Caco-2 (cell line): ENCODE data around the gene CUL7. TPM values are rescaled to one million over a fixed set of nuclear protein-coding genes. Genes with fewer than 3 reads are reported as not detected.

ENCODE experiments used
- BruUV-seq: library from RNA; stranded (reverse); fragments of 400-500 nt; replicated peaks from 2 replicates; lab custom pipeline; 2021; lab: Mats Ljungman, UMichigan
- CTCF ChIA-PET: fragments of 300-600 bp; sonication (Branson Sonifier 250); formaldehyde crosslinking; loops from one replicate; lab custom pipeline; 2022; ENCODE audit warnings: antibody characterized with exemption; lab: Charles Lee
- POLR2A ChIA-PET: fragments of 300-600 bp; sonication (Branson Sonifier 250); formaldehyde crosslinking; loops from one replicate; lab custom pipeline; 2022; ENCODE audit warnings: antibody characterized with exemption; lab: Charles Lee
- DNase-seq, 2 experiments: peaks; one replicate each; pipeline versions ENCODE4 v3.0.0 to v3.0.0-alpha.2; 2020 to 2022
- H3K27me3 ChIP-seq: replicated peaks from 2 replicates; pipeline ENCODE4 v1.6.0; 2011; ENCODE audit warnings: low read length; ENCODE audit not compliant: control insufficient read depth, insufficient read depth
- H3K36me3 ChIP-seq: 2 replicates; pipeline ENCODE4 v1.5.1; 2011; ENCODE audit warnings: low read length; ENCODE audit not compliant: control insufficient read depth, insufficient read depth
- H3K4me1 ChIP-seq: fragments of 250-450 bp; sonication (Bioruptor Pico); 2 replicates; pipeline ENCODE4 v1.5.1; 2020; ENCODE audit warnings: mild to moderate bottlenecking
- H3K4me3 ChIP-seq: 2 replicates; pipeline ENCODE4 v1.5.1; 2011; ENCODE audit warnings: low read depth, mild to moderate bottlenecking, control low read depth, low read length
- H3K9me3 ChIP-seq: fragments of 250-450 bp; sonication (Bioruptor Pico); 2 replicates; pipeline ENCODE4 v1.5.1; 2020; ENCODE audit warnings: mild to moderate bottlenecking, moderate library complexity
- H3K27ac Mint-ChIP-seq: one replicate; pipeline ENCODE4 v1.8.0; 2022; ENCODE audit warnings: mixed read lengths; ENCODE audit not compliant: unreplicated experiment
- H3K27me3 Mint-ChIP-seq: one replicate; pipeline ENCODE4 v1.8.0; 2022; ENCODE audit warnings: mixed read lengths; ENCODE audit not compliant: insufficient read depth, unreplicated experiment
- H3K36me3 Mint-ChIP-seq: one replicate; pipeline ENCODE4 v1.8.0; 2022; ENCODE audit warnings: mild to moderate bottlenecking, mixed read lengths; ENCODE audit not compliant: insufficient read depth, unreplicated experiment
- H3K4me1 Mint-ChIP-seq: one replicate; pipeline ENCODE4 v1.8.0; 2022; ENCODE audit warnings: low read depth, mixed read lengths; ENCODE audit not compliant: unreplicated experiment
- H3K4me3 Mint-ChIP-seq: one replicate; pipeline ENCODE4 v1.8.0; 2022; ENCODE audit warnings: mild to moderate bottlenecking, moderate library complexity, mixed read lengths; ENCODE audit not compliant: unreplicated experiment
- H3K9me3 Mint-ChIP-seq: one replicate; pipeline ENCODE4 v1.8.0; 2022; ENCODE audit warnings: mixed read lengths; ENCODE audit not compliant: unreplicated experiment
- intact Hi-C: fragments of 100-400 bp; cut with micrococcal nuclease; formaldehyde crosslinking; loops from one replicate; pipeline ENCODE4 v1.10.0; 2022; ENCODE audit not compliant: unreplicated experiment
- total RNA-seq: library from RNA; stranded (reverse); gene quantifications from 2 replicates; pipeline ENCODE4 v1.2.3, GENCODE V29; 2022
- TF ChIP-seq, protein P1 (sequence below), 2 experiments: fragments of 200-600 bp in 1 of 2; IDR thresholded peaks; 1 replicate in 1 of 2; 2 replicates in 1 of 2; pipeline versions ENCODE4 v1.5.1 to v1.8.0; 2011 to 2022; ENCODE audit warnings: antibody characterized with exemption in 1 of 2, control low read depth in 1 of 2, inconsistent platforms in 1 of 2, low read depth in 1 of 2, low read length in 1 of 2, mild to moderate bottlenecking in 1 of 2, moderate library complexity in 1 of 2; ENCODE audit not compliant: insufficient read depth in 1 of 2, severe bottlenecking in 1 of 2, unreplicated experiment in 1 of 2

The CUL7 gene
- total RNA-seq, 1 experiment from 2014 or later = 26.7 TPM

DNA sequence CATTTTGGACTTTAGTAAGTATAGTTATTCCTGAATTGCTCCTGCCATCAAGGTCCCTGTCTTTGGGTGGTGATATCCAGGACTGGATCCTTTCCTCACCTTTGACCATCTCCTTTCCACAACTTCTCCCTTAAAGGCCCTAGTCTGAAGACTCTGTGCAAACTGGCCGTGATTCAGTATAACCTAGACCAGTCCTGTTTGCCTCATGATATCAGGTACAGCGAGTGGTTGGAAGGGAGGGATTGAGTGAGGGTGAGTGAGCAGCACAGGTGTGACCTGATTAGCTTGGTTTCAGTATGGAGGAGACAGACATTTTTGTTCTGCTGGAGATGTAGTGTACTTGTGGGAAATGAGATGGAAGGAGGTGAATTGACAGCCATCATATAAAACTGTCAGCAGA lies 34.5 kb downstream of the CUL7 start:
- Histone ChIP-seq H3K36me3 (no peaks in the 10 kb centered on the region), H3K9me3 (no peaks in the 10 kb centered on the region), H3K4me1 (peaks cover 10% of the 10 kb centered on the region), H3K4me3 (no peak overlapping the region), H3K27me3 (no peaks in the 10 kb centered on the region)
- Mint-ChIP-seq H3K4me1 (peaks cover 8% of the 10 kb centered on the region), H3K27me3 (no peaks in the 10 kb centered on the region), H3K4me3 (no peak overlapping the region), H3K36me3 (peaks cover 39% of the 10 kb centered on the region), H3K9me3 (no peaks in the 10 kb centered on the region), H3K27ac (no peak overlapping the region)
- BruUV-seq = no TSS peak
- TF ChIP-seq, protein P1, sequence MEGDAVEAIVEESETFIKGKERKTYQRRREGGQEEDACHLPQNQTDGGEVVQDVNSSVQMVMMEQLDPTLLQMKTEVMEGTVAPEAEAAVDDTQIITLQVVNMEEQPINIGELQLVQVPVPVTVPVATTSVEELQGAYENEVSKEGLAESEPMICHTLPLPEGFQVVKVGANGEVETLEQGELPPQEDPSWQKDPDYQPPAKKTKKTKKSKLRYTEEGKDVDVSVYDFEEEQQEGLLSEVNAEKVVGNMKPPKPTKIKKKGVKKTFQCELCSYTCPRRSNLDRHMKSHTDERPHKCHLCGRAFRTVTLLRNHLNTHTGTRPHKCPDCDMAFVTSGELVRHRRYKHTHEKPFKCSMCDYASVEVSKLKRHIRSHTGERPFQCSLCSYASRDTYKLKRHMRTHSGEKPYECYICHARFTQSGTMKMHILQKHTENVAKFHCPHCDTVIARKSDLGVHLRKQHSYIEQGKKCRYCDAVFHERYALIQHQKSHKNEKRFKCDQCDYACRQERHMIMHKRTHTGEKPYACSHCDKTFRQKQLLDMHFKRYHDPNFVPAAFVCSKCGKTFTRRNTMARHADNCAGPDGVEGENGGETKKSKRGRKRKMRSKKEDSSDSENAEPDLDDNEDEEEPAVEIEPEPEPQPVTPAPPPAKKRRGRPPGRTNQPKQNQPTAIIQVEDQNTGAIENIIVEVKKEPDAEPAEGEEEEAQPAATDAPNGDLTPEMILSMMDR (IDR thresholded peaks at IDR 0.05; ENCODE audit: insufficient read depth in 1 of 2, low read depth in 1 of 2, low read length in 1 of 2, severe bottlenecking in 1 of 2, unreplicated experiment in 1 of 2) = no peak
- intact Hi-C loops = no loop called here
- ChIA-PET CTCF (no interaction called here), POLR2A (interaction anchor here (0.6 kb wide), 1 partner anchor 161 kb away, joined by 5 read pairs; no protein-coding TSS in a partner anchor)
- DNase-seq = no peak

DNA sequence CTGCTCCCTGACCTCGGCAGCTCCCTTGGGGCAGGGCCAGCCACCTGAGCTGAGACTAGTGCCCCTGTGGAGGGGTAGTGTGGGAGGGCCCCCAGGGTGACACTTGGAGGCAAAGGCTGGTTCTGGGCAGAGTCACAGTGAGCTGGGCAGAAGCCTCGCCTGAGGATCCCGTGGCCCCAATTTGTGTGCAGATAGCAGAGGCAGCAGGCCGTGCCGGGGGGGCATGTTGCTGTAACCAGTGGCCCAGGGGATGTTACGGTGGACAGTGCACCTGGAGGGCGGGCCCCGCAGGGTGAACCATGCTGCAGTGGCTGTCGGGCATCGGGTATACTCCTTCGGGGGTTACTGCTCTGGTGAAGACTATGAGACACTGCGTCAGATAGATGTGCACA lies 36.7 kb downstream of the CUL7 start:
- ChIA-PET CTCF (interaction anchor here (0.5 kb wide), 1 partner anchor 28 kb away, joined by 3 read pairs; no protein-coding TSS in a partner anchor), POLR2A (no interaction called here)
- peaks cover 21% of the 10 kb centered on the region for H3K4me1 Mint-ChIP-seq
- no peak overlapping the region for H3K4me3 Mint-ChIP-seq
- no peaks in the 10 kb centered on the region; the same call in 1 of the 2 replicates for H3K36me3 ChIP-seq
- H3K9me3 ChIP-seq = no peaks in the 10 kb centered on the region
- no peaks in the 10 kb centered on the region for H3K27me3 ChIP-seq
- TF ChIP-seq, protein P1 (IDR thresholded peaks at IDR 0.05; ENCODE audit: insufficient read depth in 1 of 2, low read depth in 1 of 2, low read length in 1 of 2, severe bottlenecking in 1 of 2, unreplicated experiment in 1 of 2) = no peak
- no peak overlapping the region for H3K27ac Mint-ChIP-seq
- H3K4me3 ChIP-seq = no peak overlapping the region
- peaks cover 12% of the 10 kb centered on the region for H3K4me1 ChIP-seq
- no TSS peak for BruUV-seq
- H3K36me3 Mint-ChIP-seq = peaks cover 41% of the 10 kb centered on the region
- H3K27me3 Mint-ChIP-seq = no peaks in the 10 kb centered on the region
- no peak for DNase-seq
- no peaks in the 10 kb centered on the region for H3K9me3 Mint-ChIP-seq
- intact Hi-C loops = no loop called here

DNA sequence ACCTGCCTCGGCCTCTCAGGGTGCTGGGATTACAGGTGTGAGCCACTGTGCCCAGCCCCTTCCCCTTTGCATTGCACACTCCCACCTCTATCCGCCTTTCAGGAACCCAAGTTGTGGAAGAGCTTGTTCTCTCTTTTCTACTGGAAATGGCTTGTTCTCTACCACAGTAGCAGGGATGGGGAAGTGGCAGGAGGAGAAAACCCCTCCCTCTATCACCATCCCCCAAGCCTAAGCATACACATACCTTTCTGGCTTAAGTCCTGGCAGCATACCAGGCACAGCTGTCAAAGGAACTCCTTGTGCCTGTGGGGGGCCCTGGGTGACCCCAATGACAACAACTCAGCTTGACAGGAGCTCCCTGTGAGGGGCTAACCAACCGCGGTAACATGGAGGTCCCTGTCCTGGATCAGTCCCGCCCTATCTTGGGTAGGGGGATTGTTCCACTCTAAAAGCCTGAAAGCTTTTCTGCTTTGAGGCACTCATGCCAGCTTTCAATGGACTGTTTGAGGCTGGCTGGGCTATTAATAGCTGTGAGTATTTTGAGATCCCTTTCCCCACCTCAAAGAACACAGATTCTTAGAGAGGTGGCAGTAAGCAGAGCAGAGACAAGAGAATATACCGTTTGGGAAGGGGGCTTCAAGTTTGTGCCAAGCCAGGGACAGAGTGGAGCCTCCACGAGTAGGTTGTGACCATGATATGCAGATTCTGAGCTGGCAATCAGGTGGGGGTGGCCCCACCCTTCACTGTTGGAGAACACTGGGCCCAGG lies 37.3 kb downstream of the CUL7 start:
- peaks cover 21% of the 10 kb centered on the region for H3K4me1 Mint-ChIP-seq
- BruUV-seq = no TSS peak
- H3K4me3 Mint-ChIP-seq = peak overlapping the region; percentile 36
- DNase-seq = no peak
- Histone ChIP-seq H3K27me3 (no peaks in the 10 kb centered on the region), H3K4me3 (no peak overlapping the region), H3K9me3 (no peaks in the 10 kb centered on the region), H3K4me1 (peaks cover 12% of the 10 kb centered on the region), H3K36me3 (no peaks in the 10 kb centered on the region; the same call in 1 of the 2 replicates)
- POLR2A ChIA-PET = interaction anchor here (0.5 kb wide), 1 partner anchor 70 kb away, joined by 4 read pairs; no protein-coding TSS in a partner anchor
- H3K9me3 Mint-ChIP-seq = no peaks in the 10 kb centered on the region
- H3K27me3 Mint-ChIP-seq = no peaks in the 10 kb centered on the region
- H3K36me3 Mint-ChIP-seq = peaks cover 36% of the 10 kb centered on the region
- CTCF ChIA-PET = interaction anchor here (0.5 kb wide), 1 partner anchor 29 kb away, joined by 3 read pairs; no protein-coding TSS in a partner anchor
- intact Hi-C loops = no loop called here
- TF ChIP-seq, protein P1 (IDR thresholded peaks at IDR 0.05; ENCODE audit: insufficient read depth in 1 of 2, low read depth in 1 of 2, low read length in 1 of 2, severe bottlenecking in 1 of 2, unreplicated experiment in 1 of 2) = no peak
- no peak overlapping the region for H3K27ac Mint-ChIP-seq
